ENCODE data around the gene OSR1.
A peak's percentile ranks its signal among the peaks of the same experiment; 100 is the strongest.
"Not testable (repeated sequence)": the region's sequence is repeated elsewhere in the genome, so short reads cannot be mapped to it uniquely, and the experiment has no call there.

Gene OSR1

DNA sequence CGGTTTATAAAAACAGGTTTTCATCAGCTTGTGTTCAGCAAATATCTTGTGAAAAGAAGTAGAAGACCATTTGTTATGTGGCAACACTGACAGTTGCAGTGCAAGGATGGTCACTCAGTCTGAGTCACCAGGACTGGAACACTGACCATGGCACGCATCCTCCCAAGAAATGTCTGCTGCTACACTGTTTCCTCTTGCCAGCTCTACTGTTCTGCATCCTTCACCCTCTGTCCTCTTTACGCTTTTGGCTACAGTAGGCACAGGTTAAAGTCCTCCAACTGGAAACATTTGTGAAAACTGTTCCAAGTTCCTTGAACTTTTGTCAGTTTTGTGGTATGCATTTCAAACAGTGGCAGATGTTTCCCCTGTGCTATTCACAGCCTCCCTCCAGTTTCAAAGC, 39.4 kb downstream of the OSR1 start:
- H3K4me3 ChIP-seq (ENCODE audit: low read depth, low read length): no peak overlapping the region
- TF ChIP-seq, protein P1, sequence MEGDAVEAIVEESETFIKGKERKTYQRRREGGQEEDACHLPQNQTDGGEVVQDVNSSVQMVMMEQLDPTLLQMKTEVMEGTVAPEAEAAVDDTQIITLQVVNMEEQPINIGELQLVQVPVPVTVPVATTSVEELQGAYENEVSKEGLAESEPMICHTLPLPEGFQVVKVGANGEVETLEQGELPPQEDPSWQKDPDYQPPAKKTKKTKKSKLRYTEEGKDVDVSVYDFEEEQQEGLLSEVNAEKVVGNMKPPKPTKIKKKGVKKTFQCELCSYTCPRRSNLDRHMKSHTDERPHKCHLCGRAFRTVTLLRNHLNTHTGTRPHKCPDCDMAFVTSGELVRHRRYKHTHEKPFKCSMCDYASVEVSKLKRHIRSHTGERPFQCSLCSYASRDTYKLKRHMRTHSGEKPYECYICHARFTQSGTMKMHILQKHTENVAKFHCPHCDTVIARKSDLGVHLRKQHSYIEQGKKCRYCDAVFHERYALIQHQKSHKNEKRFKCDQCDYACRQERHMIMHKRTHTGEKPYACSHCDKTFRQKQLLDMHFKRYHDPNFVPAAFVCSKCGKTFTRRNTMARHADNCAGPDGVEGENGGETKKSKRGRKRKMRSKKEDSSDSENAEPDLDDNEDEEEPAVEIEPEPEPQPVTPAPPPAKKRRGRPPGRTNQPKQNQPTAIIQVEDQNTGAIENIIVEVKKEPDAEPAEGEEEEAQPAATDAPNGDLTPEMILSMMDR (IDR thresholded peaks at IDR 0.05; ENCODE audit: low read depth, low read length): no peak

DNA sequence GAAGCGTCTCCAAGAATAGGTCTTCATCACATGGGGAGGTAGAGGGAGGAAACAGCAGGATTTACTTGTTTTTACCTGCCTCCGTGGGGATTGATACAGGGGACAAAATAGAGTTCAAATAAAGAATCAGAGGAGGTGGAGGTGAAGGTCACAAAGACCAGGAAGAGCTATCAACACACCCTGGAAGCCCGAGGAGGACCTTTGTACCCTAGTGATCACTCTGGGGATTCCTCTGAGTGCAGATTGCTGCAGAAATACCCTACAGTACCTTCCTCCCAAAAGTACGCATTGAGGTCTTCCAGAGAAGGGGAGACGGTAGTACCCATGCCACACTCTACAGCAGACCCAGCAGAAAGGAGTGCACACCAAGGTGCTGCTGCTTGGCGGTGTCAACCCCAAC, 44.9 kb downstream of the OSR1 start:
- TF ChIP-seq, protein P1 (IDR thresholded peaks at IDR 0.05; ENCODE audit: low read depth, low read length): no peak
- no peak overlapping the region for H3K4me3 ChIP-seq (ENCODE audit: low read depth, low read length)

DNA sequence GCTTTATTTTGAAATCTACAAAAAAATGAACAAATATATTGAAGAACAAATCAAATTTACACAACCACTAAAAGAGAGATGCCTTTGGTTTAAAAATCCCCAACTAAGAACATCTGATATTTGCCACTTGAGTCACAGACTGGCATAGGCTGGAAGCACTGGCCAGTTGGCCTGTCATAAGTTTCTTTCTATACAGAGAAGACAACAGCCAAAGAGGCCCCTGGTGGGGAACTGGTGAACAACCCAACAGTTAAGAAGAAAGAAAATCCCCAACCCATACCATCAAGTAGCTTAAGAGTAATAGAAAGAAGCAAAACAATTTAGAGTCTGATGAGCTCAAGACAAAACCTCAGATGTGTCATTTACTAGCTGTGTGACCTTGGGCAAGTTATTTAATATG, 45.5 kb downstream of the OSR1 start:
- no peak overlapping the region for H3K4me3 ChIP-seq (ENCODE audit: low read depth, low read length)
- TF ChIP-seq, protein P1 (IDR thresholded peaks at IDR 0.05; ENCODE audit: low read depth, low read length): peak; percentile 47

DNA sequence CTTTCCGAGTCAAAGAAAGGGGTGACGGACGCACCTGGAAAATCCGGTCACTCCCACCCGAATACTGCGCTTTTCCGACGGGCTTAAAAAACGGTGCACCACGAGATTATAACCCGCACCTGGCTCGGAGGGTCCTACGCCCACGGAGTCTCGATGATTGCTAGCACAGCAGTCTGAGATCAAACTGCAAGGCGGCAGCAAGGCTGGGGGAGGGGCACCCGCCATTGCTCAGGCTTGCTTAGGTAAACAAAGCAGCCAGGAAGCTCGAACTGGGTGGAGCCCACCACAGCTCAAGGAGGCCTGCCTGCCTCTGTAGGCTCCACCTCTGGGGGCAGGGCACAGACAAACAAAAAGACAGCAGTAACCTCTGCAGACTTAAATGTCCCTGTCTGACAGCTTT, 52.4 kb downstream of the OSR1 start:
- not testable (repeated sequence) for H3K4me3 ChIP-seq (ENCODE audit: low read depth, low read length)

DNA sequence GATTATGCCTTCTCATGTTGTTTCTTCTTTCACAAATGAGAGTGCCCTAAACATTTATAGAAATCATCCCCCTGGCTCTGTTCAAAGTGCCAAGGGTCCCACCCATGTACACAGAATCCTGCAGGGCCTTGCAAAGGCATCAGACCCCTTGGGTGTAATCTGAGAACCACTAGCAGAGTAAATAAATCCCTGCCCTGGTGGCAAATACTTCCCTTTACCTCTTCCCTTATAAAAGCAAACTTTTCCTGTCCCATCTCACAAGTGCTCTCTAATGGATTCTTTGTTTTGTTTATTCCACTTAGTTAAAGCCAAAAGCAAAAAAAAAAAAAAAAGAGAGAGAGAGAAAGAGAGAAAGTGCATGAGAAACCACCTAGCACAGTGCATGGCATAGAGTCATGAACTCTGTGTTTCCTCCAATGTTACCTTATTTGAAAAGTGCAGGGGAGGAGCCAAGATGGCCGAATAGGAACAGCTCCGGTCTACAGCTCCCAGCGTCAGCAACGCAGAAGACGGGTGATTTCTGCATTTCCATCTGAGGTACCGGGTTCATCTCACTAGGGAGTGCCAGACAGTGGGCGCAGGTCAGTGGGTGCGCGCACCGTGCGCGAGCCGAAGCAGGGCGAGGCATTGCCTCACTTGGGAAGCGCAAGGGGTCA, 52.9 kb downstream of the OSR1 start:
- H3K4me3 ChIP-seq (ENCODE audit: low read depth, low read length): not testable (repeated sequence)

DNA sequence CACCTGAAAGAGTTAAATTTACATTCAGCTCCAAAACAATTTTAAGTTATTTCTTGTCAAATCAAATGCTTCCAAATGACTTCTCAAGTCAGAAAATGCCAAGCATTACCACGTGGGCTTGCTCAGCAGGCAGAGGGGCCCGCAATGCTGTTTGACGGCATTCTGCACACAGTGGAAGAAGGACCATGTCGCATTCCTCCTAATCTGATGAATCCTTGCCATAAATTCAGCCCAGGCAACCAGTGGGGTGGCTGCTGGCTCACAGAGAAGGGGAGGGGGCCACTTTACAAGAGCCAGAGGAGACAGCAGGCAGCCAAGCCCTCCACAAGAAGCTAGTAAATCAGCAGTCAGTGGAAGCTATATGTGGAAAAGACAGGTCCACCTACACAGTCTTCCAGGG, 56.7 kb downstream of the OSR1 start:
- H3K4me3 ChIP-seq (ENCODE audit: low read depth, low read length): no peak overlapping the region
- TF ChIP-seq, protein P1 (IDR thresholded peaks at IDR 0.05; ENCODE audit: low read depth, low read length): no peak
